ENCODE data around the gene PSMB1.

GRCh38 chr6:170555305-170555704 is 2.2 kb upstream of the PSMB1 start:
- TF ChIP-seq CTCF (conservative IDR thresholded peaks at IDR 0.05; ENCODE audit: low read depth, low read length) (no peak), EZH2 (IDR thresholded peaks at IDR 0.05; ENCODE audit: borderline replicate concordance, low read depth, low read length, poor library complexity, severe bottlenecking) (no peak)

All from A673 (cell line).